Dermis blood vessel endothelial cell (primary cell): ENCODE results near the gene SLC35D1. TPM values are rescaled to one million over a fixed set of nuclear protein-coding genes. Genes with fewer than 3 reads are reported as not detected.
A peak's percentile ranks its signal among the peaks of the same experiment; 100 is the strongest.

ENCODE experiments used
- DNase-seq: peaks from one replicate; pipeline ENCODE4 v3.0.0; 2010
- total RNA-seq: library from RNA; depleted of rRNA; stranded (reverse); fragments of >200 nt; gene quantifications from 2 replicates; pipeline ENCODE4 v1.2.3, GENCODE V29; 2014

SLC35D1 gene
- total RNA-seq, 1 donor from 2014 or later, result 7.0 TPM

GRCh38 chr1:67043366-67043765 is 10.6 kb downstream of the SLC35D1 start:
- no peak for DNase-seq

- no peak for DNase-seq
Observed at GRCh38 chr1:67041841-67042503, 12.0 kb downstream of the SLC35D1 start.

- no peak for DNase-seq
Observed at GRCh38 chr1:67040405-67040804, 13.5 kb downstream of the SLC35D1 start.

GRCh38 chr1:67031859-67032247 is 22.1 kb downstream of the SLC35D1 start:
- DNase-seq, result no peak

GRCh38 chr1:67031121-67031858 is 22.7 kb downstream of the SLC35D1 start:
- no peak for DNase-seq

GRCh38 chr1:67029472-67029871 is 24.5 kb downstream of the SLC35D1 start:
- DNase-seq, result peak; percentile 18

GRCh38 chr1:67020765-67021164 is 33.2 kb downstream of the SLC35D1 start:
- DNase-seq, result no peak

- peak; percentile 40 for DNase-seq
Observed at GRCh38 chr1:67020304-67020703, 33.6 kb downstream of the SLC35D1 start.

GRCh38 chr1:67019600-67020136 is 34.3 kb downstream of the SLC35D1 start:
- peak; percentile 80 for DNase-seq

GRCh38 chr1:67019121-67019520 is 34.8 kb downstream of the SLC35D1 start:
- no peak for DNase-seq

GRCh38 chr1:67018574-67018973 is 35.4 kb downstream of the SLC35D1 start:
- DNase-seq, result no peak

GRCh38 chr1:67013573-67013972 is 40.4 kb downstream of the SLC35D1 start:
- peak; percentile 13 for DNase-seq

- no peak for DNase-seq
Observed at GRCh38 chr1:67009792-67010191, 44.2 kb downstream of the SLC35D1 start.

- no peak for DNase-seq
Observed at GRCh38 chr1:67005068-67005467, 48.9 kb downstream of the SLC35D1 start.

GRCh38 chr1:67004176-67004575 is 49.8 kb downstream of the SLC35D1 start:
- no peak for DNase-seq

GRCh38 chr1:67001682-67002425 is 52.1 kb downstream of the SLC35D1 start:
- no peak for DNase-seq

- no peak for DNase-seq
Observed at GRCh38 chr1:66999640-67000400, 54.1 kb downstream of the SLC35D1 start.

- no peak for DNase-seq
Observed at GRCh38 chr1:66998972-66999371, 55.0 kb downstream of the SLC35D1 start.

- peak; percentile 82 for DNase-seq
Observed at GRCh38 chr1:66996018-66996682, 57.8 kb downstream of the SLC35D1 start.

GRCh38 chr1:66993076-66993475 is 60.9 kb downstream of the SLC35D1 start:
- DNase-seq, result no peak

- no peak for DNase-seq
Observed at GRCh38 chr1:66985835-66986234, 68.1 kb downstream of the SLC35D1 start.

- DNase-seq, result no peak
Observed at GRCh38 chr1:66984491-66984890, 69.5 kb downstream of the SLC35D1 start.
